SU-DHL-6 (cell line): Measurements from ENCODE around the gene NTM.

Experiments
- H2AFZ ChIP-seq: fragments of 200-600 bp; sonication (generic); 2 replicates; pipeline ENCODE4 v1.6.1; 2014; ENCODE audit warnings: low read depth, mild to moderate bottlenecking, moderate library complexity, mixed read lengths, antibody characterized with exemption, low read length; ENCODE audit not compliant: severe bottlenecking
- H3F3A ChIP-seq: fragments of 200-600 bp; shearing (Covaris generic); 2 replicates; pipeline ENCODE4 v1.6.0; 2016; ENCODE audit warnings: antibody characterized with exemption, mild to moderate bottlenecking; ENCODE audit not compliant: insufficient read depth
- H3K27ac ChIP-seq: fragments of 200-600 bp; sonication (generic); 2 replicates; pipeline ENCODE4 v1.5.1; 2016; ENCODE audit warnings: low read depth, mild to moderate bottlenecking, low read length, moderate library complexity, mixed read lengths
- H3K27me3 ChIP-seq: fragments of 200-600 bp; sonication (generic), shearing (Covaris generic); 2 replicates; pipeline ENCODE4 v1.6.0; 2014; ENCODE audit warnings: mild to moderate bottlenecking, low read length
- H3K36me3 ChIP-seq: fragments of 200-600 bp; sonication (generic); 2 replicates; pipeline ENCODE4 v1.6.1; 2014; ENCODE audit warnings: mild to moderate bottlenecking, low read length, mixed read lengths
- H3K4me2 ChIP-seq: fragments of 300-600, 200-600 bp; shearing (Covaris generic), sonication (generic); 2 replicates; pipeline ENCODE4 v1.6.0; 2014; ENCODE audit warnings: low read length, low read depth, mild to moderate bottlenecking; ENCODE audit not compliant: poor library complexity, severe bottlenecking
- H3K4me3 ChIP-seq: fragments of 200-600 bp; sonication (generic); 2 replicates; pipeline ENCODE4 v1.5.1; 2014; ENCODE audit warnings: antibody characterized with exemption, low read length, mild to moderate bottlenecking, mixed read lengths; ENCODE audit not compliant: insufficient read depth, poor library complexity, severe bottlenecking
- H3K79me2 ChIP-seq: fragments of 200-600 bp; sonication (generic); 2 replicates; pipeline ENCODE4 v1.6.1; 2014; ENCODE audit warnings: mild to moderate bottlenecking, low read length, moderate library complexity; ENCODE audit not compliant: insufficient read depth
- H3K9ac ChIP-seq: fragments of 200-600 bp; sonication (generic); 2 replicates; pipeline ENCODE4 v1.7.0; 2014; ENCODE audit warnings: mild to moderate bottlenecking, low read length
- H3K9me2 ChIP-seq: fragments of 200-600 bp; sonication (generic); replicated peaks from 2 replicates; pipeline ENCODE4 v1.6.1; 2014; ENCODE audit warnings: low read length; ENCODE audit not compliant: insufficient read depth
- H3K9me3 ChIP-seq: fragments of 200-600 bp; sonication (generic); 2 replicates; pipeline ENCODE4 v1.6.1; 2014; ENCODE audit warnings: low read length, mixed read lengths; ENCODE audit not compliant: insufficient read depth
- H4K20me1 ChIP-seq: fragments of 200-600 bp; sonication (generic); 2 replicates; pipeline ENCODE4 v1.6.1; 2014; ENCODE audit warnings: low read depth, mild to moderate bottlenecking, antibody characterized with exemption, low read length, moderate library complexity, mixed read lengths
- CTCF ChIP-seq: fragments of 200-600 bp; sonication (generic); IDR thresholded peaks from one replicate; pipeline ENCODE4 v1.5.1; 2017; ENCODE audit warnings: antibody characterized with exemption, mild to moderate bottlenecking, low read length, moderate library complexity; ENCODE audit not compliant: insufficient read depth, poor library complexity, severe bottlenecking
- EZH2phosphoT487 ChIP-seq: fragments of 200-600 bp; sonication (generic), shearing (Covaris generic); conservative IDR thresholded peaks from 2 replicates; pipeline ENCODE4 v1.6.1; 2018; ENCODE audit warnings: mild to moderate bottlenecking, antibody characterized with exemption, low read length, moderate library complexity, mixed read lengths

Gene NTM

GRCh38 chr11:132106096-132106982 is 735.9 kb downstream of the NTM start:
- Histone ChIP-seq H3K9ac (no peak overlapping the region), H3K4me2 (no peak overlapping the region), H3K27ac (no peak overlapping the region), H3F3A (no peaks in the 10 kb centered on the region), H2AFZ (no peak overlapping the region), H3K36me3 (no peaks in the 10 kb centered on the region), H3K9me2 (no peaks in the 10 kb centered on the region), H3K27me3 (no peaks in the 10 kb centered on the region), H3K79me2 (no peaks in the 10 kb centered on the region), H3K9me3 (no peaks in the 10 kb centered on the region), H3K4me3 (no peak overlapping the region), H4K20me1 (no peaks in the 10 kb centered on the region)
- no peak for TF ChIP-seq CTCF
- TF ChIP-seq EZH2phosphoT487, result no peak

DNA sequence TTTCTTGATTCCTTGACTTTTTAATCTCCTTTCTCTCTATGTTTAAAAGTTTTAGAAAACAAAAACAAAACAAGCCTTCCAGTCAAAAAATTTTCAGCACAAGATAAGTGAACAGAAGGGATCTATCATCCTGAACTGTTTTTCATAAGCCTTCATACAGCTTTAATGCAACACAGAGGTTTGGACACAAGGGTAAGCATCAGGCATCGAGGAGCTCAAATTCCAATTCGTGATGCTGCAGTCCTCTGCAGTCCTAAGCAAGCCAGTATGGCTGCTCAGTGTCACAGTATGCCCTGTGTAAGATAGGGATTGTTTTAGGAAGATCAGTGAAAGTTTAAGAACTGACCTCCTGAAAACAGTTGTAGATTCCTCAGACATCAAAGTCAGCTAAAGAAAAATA is 740.9 kb downstream of the NTM start:
- Histone ChIP-seq H3F3A (no peaks in the 10 kb centered on the region), H3K27me3 (no peaks in the 10 kb centered on the region), H3K9me3 (no peaks in the 10 kb centered on the region), H3K36me3 (no peaks in the 10 kb centered on the region), H3K9me2 (no peaks in the 10 kb centered on the region), H2AFZ (no peak overlapping the region), H3K4me2 (no peak overlapping the region), H3K27ac (no peak overlapping the region), H3K79me2 (no peaks in the 10 kb centered on the region), H3K9ac (no peak overlapping the region), H4K20me1 (no peaks in the 10 kb centered on the region), H3K4me3 (no peak overlapping the region)
- TF ChIP-seq CTCF, result no peak
- no peak for TF ChIP-seq EZH2phosphoT487

- Histone ChIP-seq H3K27ac (no peak overlapping the region), H3K36me3 (no peaks in the 10 kb centered on the region), H3K9me3 (no peaks in the 10 kb centered on the region), H3K27me3 (no peaks in the 10 kb centered on the region), H3K79me2 (no peaks in the 10 kb centered on the region), H3K4me3 (no peak overlapping the region), H4K20me1 (no peaks in the 10 kb centered on the region), H3K4me2 (no peak overlapping the region), H2AFZ (no peak overlapping the region), H3F3A (no peaks in the 10 kb centered on the region), H3K9ac (no peak overlapping the region), H3K9me2 (no peaks in the 10 kb centered on the region)
- TF ChIP-seq CTCF (no peak), EZH2phosphoT487 (no peak)
Observed at GRCh38 chr11:132111838-132112237, 741.4 kb downstream of the NTM start.
